ENCODE measurements around the gene SV2C.

DNA sequence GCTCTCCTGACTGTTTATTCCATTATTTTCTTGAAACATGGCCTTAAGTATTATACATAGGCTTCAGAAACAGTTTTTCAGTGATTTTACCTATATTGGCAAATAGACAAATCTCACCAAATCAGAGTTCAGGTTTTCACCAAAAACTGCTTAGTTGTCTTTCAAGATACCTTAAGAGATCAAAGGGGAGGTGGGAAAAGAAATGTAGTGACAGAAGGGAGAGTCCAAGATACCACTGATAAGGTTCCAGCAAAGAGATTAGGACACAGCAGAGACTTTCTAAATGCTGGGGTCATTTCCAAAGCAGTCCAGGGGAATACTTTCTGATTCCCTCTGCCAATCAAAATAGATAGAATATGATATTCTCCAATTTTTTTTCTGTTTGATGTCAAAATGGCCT is 246.2 kb downstream of the SV2C start:
- no peak for TF ChIP-seq CTCF (IDR thresholded peaks at IDR 0.05)
- TF ChIP-seq POLR2A (IDR thresholded peaks at IDR 0.05) = no peak
